Cardiac fibroblast (primary cell): ENCODE measurements around the gene CCDC192.

Experiments
- DNase-seq, 2 donors: peaks; one replicate each; pipeline versions ENCODE4 v3.0.0 to v3.0.0-alpha.2; 2010; ENCODE audit warnings: low read depth in 2 of 2
- H3K4me3 ChIP-seq, 2 donors: replicated peaks in 1 of 2; 1 replicate in 1 of 2; 2 replicates in 1 of 2; pipeline ENCODE4 v1.5.1; 2011; ENCODE audit warnings: low read depth in 2 of 2, low read length in 2 of 2, mild to moderate bottlenecking in 2 of 2, moderate library complexity in 1 of 2
- TF ChIP-seq, protein P1 (sequence below): IDR thresholded peaks from one replicate; pipeline ENCODE4 v1.5.1; 2011; ENCODE audit warnings: low read depth, mild to moderate bottlenecking, low read length, inconsistent platforms

Gene CCDC192

DNA sequence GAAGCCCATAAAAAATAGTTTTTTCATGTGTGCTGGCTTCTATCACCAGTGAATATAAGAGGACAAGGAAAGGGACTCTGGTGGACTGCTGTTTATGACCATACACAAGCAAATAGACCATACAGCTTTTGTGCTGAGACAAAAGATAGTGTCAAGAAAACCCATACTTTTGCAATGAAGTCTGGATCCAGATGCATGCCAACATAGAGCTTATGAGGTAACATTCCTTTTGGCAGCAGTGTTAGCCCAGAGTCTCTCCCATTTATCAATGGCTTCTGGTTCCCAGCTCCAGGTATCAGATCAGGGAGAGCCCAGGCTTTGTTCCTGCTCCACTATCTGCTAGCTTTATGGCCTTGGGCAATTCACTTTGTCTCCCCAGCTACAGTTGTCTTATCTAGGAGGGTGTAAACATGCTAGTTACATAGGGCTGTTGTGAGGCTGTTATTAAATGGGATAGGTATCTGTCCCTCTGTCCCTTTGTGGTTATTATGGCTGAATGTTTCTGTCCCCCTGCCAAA lies 55.6 kb downstream of the CCDC192 start:
- TF ChIP-seq, protein P1, sequence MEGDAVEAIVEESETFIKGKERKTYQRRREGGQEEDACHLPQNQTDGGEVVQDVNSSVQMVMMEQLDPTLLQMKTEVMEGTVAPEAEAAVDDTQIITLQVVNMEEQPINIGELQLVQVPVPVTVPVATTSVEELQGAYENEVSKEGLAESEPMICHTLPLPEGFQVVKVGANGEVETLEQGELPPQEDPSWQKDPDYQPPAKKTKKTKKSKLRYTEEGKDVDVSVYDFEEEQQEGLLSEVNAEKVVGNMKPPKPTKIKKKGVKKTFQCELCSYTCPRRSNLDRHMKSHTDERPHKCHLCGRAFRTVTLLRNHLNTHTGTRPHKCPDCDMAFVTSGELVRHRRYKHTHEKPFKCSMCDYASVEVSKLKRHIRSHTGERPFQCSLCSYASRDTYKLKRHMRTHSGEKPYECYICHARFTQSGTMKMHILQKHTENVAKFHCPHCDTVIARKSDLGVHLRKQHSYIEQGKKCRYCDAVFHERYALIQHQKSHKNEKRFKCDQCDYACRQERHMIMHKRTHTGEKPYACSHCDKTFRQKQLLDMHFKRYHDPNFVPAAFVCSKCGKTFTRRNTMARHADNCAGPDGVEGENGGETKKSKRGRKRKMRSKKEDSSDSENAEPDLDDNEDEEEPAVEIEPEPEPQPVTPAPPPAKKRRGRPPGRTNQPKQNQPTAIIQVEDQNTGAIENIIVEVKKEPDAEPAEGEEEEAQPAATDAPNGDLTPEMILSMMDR: no peak
- H3K4me3 ChIP-seq: no peak overlapping the region
- DNase-seq: peak; percentile 32 to 33

DNA sequence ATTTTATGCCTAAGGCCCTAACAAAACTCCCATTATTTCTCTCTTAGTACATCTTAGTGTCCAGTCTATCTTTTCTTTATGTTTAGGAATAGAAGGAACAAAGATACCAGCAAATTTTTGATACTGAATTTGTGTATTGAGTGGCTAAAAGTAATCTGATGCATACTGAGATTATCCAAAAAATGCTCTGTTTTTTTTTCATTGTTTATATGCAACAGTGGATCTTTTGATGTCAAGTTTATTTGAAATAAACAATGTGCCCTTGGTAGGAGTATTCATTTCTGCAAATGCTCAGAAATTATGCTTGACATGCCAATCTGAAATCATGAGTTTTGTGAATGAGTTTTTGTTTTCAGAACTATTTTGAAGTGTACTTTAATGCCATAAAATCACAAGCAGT lies 58.7 kb downstream of the CCDC192 start:
- TF ChIP-seq, protein P1: no peak
- no peak overlapping the region for H3K4me3 ChIP-seq
- no peak for DNase-seq

DNA sequence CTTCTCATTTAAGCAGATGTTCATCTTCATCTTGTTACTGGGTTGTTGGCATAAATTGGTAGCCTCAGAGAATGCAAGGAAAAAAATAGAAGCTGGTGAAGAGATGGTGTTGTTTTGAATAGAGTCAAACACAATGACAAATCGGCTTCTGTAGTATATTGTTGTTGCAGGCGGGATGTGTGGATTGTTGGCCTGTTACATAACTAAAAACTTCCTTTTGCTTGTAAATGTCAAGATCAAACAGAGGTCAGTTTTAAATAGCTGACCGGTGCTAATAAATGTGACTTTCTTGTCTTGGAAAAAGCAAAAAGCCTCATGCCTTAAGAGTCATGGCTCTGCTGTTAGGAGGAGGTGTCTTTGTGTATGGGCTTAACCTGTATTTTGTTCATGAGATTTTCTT lies 59.2 kb downstream of the CCDC192 start:
- TF ChIP-seq, protein P1: no peak
- H3K4me3 ChIP-seq: no peak overlapping the region
- DNase-seq: no peak

DNA sequence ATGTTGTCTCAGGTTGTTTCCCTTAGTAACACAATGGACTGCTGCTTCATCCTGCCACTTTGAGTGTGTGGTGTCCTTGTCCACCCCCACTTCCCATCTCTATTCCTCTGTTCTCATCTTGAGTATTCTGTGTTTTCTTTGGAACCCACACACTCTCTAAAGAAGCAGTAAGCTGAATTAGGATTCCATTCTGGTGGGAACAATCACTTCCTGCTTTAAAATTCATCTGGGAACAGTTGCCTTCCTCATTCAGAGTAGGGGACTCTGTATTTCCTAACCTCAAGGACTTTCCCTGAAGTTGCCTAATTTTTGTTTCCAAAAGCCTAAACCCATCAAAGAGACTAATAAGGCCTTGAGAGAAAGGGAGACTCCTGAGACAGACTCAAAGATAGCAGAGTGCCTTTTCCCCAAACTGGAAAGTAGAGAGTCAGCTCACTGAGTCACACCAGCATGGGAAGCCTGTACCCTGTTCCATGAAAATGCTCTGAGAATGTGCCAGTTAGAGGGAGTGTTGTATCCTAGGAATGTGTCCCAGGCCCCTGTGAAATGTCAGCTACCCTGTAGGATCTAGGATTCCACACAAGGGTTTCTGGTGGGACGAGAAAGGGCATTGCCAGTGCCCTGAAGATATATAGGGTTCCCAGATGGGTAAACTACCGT lies 63.6 kb downstream of the CCDC192 start:
- TF ChIP-seq, protein P1: no peak
- peak; percentile 24 to 76 for DNase-seq
- no peak overlapping the region for H3K4me3 ChIP-seq

DNA sequence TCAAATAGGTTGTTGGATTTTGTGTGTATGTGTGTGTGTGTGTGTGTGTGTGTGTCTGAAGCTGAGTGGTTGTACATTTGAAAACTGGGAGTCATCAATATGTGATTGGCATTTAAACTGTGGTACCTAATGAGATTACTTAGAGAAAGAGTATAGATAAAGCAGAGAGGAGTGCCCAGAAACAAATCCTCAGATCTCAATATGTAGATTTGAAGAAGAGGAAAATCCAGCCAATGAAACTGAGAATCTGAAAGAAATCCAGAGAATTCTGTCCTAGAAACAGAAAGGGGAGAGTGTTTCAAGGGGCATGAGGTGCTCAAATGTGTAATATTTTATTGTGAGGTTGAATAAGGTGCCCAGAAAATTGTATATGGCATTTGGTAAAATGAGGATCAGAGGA lies 66.2 kb downstream of the CCDC192 start:
- DNase-seq: no peak
- TF ChIP-seq, protein P1: no peak
- no peak overlapping the region for H3K4me3 ChIP-seq

DNA sequence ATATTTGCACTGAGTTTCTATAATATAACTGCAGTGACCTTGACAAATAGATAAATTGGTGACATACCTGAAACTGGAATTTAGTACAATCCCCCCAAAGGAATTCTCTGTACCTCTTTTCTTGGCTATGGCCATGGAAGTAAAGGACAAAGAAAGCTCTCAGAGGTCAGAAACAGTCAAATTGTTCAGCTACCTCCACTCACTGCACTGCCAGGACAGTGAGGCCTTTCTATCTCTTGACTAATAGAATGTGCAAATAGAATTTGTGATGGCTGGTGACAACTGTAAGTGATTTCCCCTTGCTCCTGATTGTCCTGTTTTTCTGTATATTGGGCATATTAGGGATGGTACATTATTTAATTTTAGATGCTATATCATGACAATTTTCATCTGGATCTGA lies 67.1 kb downstream of the CCDC192 start:
- TF ChIP-seq, protein P1: no peak
- no peak for DNase-seq
- H3K4me3 ChIP-seq: no peak overlapping the region

DNA sequence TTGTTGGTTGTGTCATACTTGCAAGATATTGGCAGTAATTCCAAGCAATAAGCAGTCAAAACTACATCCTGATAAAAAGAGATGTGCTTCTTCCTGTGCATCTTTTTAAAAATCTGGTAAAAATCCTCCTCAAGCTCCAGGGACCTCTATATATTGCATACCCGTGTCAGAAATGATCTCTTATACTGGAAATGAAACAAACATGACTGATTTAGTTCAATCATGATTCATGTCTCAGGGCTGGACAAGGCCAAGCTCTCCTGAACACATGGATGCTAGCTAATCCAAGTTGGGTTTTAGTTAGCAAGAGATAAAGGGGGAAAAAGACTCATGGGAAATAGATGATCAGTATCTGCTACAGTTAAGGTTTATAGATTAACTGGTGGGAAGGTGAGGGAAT lies 69.3 kb downstream of the CCDC192 start:
- TF ChIP-seq, protein P1: no peak
- H3K4me3 ChIP-seq: no peak overlapping the region
- DNase-seq: no peak
